B cell (primary cell): ENCODE results near the gene CHKB. TPM values are rescaled to one million over a fixed set of nuclear protein-coding genes. Genes with fewer than 3 reads are reported as not detected.

Experiments
- ATAC-seq: fragments of 200-7000 bp; cut with Tn5 transposase; one replicate; pipeline ENCODE4 v1.10.0; 2021; ENCODE audit warnings: low read depth, mild to moderate bottlenecking, moderate number of reproducible peaks, moderate library complexity
- CTCF ChIA-PET: fragments of 350-600 bp; sonication (Branson Sonifier 250); formaldehyde crosslinking; loops from one replicate; lab custom pipeline; 2021; ENCODE audit warnings: antibody characterized with exemption, inconsistent platforms; lab: Charles Lee
- POLR2A ChIA-PET: fragments of 350-600 bp; sonication (Branson Sonifier 250); formaldehyde crosslinking; loops from one replicate; lab custom pipeline; 2021; ENCODE audit warnings: antibody characterized with exemption; lab: Charles Lee
- DNase-seq: peaks from one replicate; pipeline ENCODE4 v3.0.0; 2013
- H2AFZ ChIP-seq: 2 replicates; pipeline ENCODE4 v1.6.1; 2012; ENCODE audit warnings: mild to moderate bottlenecking, low read depth, low read length; ENCODE audit not compliant: insufficient read depth, poor library complexity, severe bottlenecking
- H3K27ac ChIP-seq, 2 donors: 1 replicate in 1 of 2; 2 replicates in 1 of 2; pipeline ENCODE4 v1.5.1; 2012 to 2013; ENCODE audit warnings: low read length in 2 of 2, mild to moderate bottlenecking in 2 of 2, moderate library complexity in 1 of 2
- H3K27me3 ChIP-seq, 4 experiments: fragments of 200-600 bp in 1 of 4; sonication (generic) in 1 of 4; replicated peaks in 1 of 4; 1 replicate in 2 of 4; 2 replicates in 2 of 4; pipeline versions ENCODE4 v1.6.1 to v1.7.0; 2013 to 2016; ENCODE audit warnings: low read length in 3 of 4, mild to moderate bottlenecking in 2 of 4, mixed read lengths in 1 of 4, moderate library complexity in 1 of 4; ENCODE audit not compliant: insufficient read depth in 4 of 4, control insufficient read depth in 3 of 4; ENCODE audit errors: control extremely low read depth in 1 of 4
- H3K36me3 ChIP-seq, 2 experiments: replicated peaks in 1 of 2; 1 replicate in 1 of 2; 2 replicates in 1 of 2; pipeline versions ENCODE4 v1.6.1 to v1.7.1; 2013; ENCODE audit warnings: low read length in 1 of 2; ENCODE audit not compliant: insufficient read depth in 2 of 2, control insufficient read depth in 1 of 2; ENCODE audit errors: control extremely low read depth in 1 of 2, extremely low read depth in 1 of 2
- H3K4me1 ChIP-seq, 2 donors: fragments of 200-600 bp in 1 of 2; sonication (generic) in 1 of 2; 1 replicate in 1 of 2; 2 replicates in 1 of 2; pipeline versions ENCODE4 v1.5.1 to v1.6.1; 2013 to 2017; ENCODE audit warnings: low read length in 2 of 2; ENCODE audit not compliant: control insufficient read depth in 2 of 2, insufficient read depth in 2 of 2
- H3K4me2 ChIP-seq: replicated peaks from 2 replicates; pipeline ENCODE3; 2012; ENCODE audit warnings: mild to moderate bottlenecking, low read depth, low read length; ENCODE audit not compliant: poor library complexity, severe bottlenecking
- H3K4me3 ChIP-seq, 5 experiments: fragments of 200-600 bp in 1 of 5; sonication (generic) in 1 of 5; 1 replicate in 3 of 5; 2 replicates in 2 of 5; pipeline versions ENCODE4 v1.5.1 to v1.7.0; 2011 to 2016; ENCODE audit warnings: low read length in 4 of 5, mild to moderate bottlenecking in 4 of 5, low read depth in 2 of 5, control low read depth in 1 of 5, moderate library complexity in 1 of 5; ENCODE audit not compliant: insufficient read depth in 1 of 5; ENCODE audit errors: control extremely low read depth in 1 of 5, extremely low read depth in 1 of 5
- H3K79me2 ChIP-seq: fragments of 200-600 bp; sonication (generic); one replicate; pipeline ENCODE4 v1.6.0; 2016; ENCODE audit warnings: low read length; ENCODE audit not compliant: control insufficient read depth, insufficient read depth
- H3K9ac ChIP-seq: fragments of 200-600 bp; sonication (generic); 2 replicates; pipeline ENCODE4 v1.6.1; 2017; ENCODE audit warnings: mild to moderate bottlenecking, low read length, moderate library complexity
- H3K9me3 ChIP-seq, 3 donors: one replicate each; pipeline versions ENCODE4 v1.6.1 to v1.7.1; 2013; ENCODE audit warnings: low read length in 2 of 3; ENCODE audit not compliant: control insufficient read depth in 2 of 3, insufficient read depth in 1 of 3; ENCODE audit errors: control extremely low read depth in 1 of 3
- H4K20me1 ChIP-seq: 2 replicates; pipeline ENCODE4 v1.6.0; 2012; ENCODE audit warnings: mild to moderate bottlenecking, low read length; ENCODE audit not compliant: insufficient read depth, control insufficient read depth, poor library complexity, severe bottlenecking
- H3K27ac Mint-ChIP-seq: one replicate; pipeline ENCODE4 v1.8.0; 2021; ENCODE audit warnings: mixed read lengths
- H3K27me3 Mint-ChIP-seq: one replicate; pipeline ENCODE4 v1.8.0; 2021; ENCODE audit warnings: mixed read lengths
- H3K4me1 Mint-ChIP-seq: one replicate; pipeline ENCODE4 v1.8.0; 2021; ENCODE audit warnings: mixed read lengths
- H3K4me3 Mint-ChIP-seq: one replicate; pipeline ENCODE4 v1.8.0; 2021; ENCODE audit warnings: mixed read lengths
- H3K9me3 Mint-ChIP-seq: one replicate; pipeline ENCODE4 v1.8.0; 2022; ENCODE audit warnings: mixed read lengths; ENCODE audit not compliant: insufficient read depth
- CTCF ChIP-seq: fragments of 200-600 bp; IDR thresholded peaks from one replicate; pipeline ENCODE4 v1.8.0; 2022; ENCODE audit warnings: antibody characterized with exemption, mild to moderate bottlenecking
- EZH2 ChIP-seq: IDR thresholded peaks from 2 replicates; pipeline ENCODE4 v1.6.1; 2012; ENCODE audit warnings: borderline replicate concordance, low read depth, mild to moderate bottlenecking, moderate library complexity, low read length; ENCODE audit not compliant: insufficient read depth, poor library complexity, severe bottlenecking
- WGBS: methylation state at CpG from one replicate; pipeline ENCODE4 v1.1.5; 2013; ENCODE audit warnings: missing lambda C conversion rate; ENCODE audit not compliant: insufficient coverage; 5-methylcytosine and 5-hydroxymethylcytosine counted together
- intact Hi-C: fragments of 100-400 bp; cut with micrococcal nuclease; formaldehyde crosslinking; loops from one replicate; pipeline ENCODE4 v1.10.0; 2022
- polyA plus RNA-seq: library from polyadenylated mRNA; depleted of rRNA; stranded (reverse); fragments of >200 nt; gene quantifications from 2 replicates; pipeline ENCODE4 v1.2.3, GENCODE V29; 2012
- total RNA-seq, 2 donors: library from RNA; stranded (reverse); fragments of 120-200 nt in 1 of 2; gene quantifications; 1 replicate in 1 of 2; 2 replicates in 1 of 2; pipeline versions ENCODE4 v1.2.3 to v1.2.4, GENCODE V29; 2013 to 2022

Gene CHKB
- total and polyA plus RNA-seq, 2 donors (not counting 1 experiment from before 2014, with no cell fraction given) = 238 to 309 TPM

- Mint-ChIP-seq H3K27ac (peak within 1 kb of the TSS; percentile 87), H3K27me3 (no peaks in the 10 kb centered on the region), H3K9me3 (no peaks in the 10 kb centered on the region), H3K4me1 (peaks cover 16% of the 10 kb centered on the region), H3K4me3 (peak within 1 kb of the TSS; percentile 87)
- H3K27me3 ChIP-seq = no peaks in the 10 kb centered on the region
- peak within 1 kb of the TSS; percentile 72 for H3K9ac ChIP-seq
- WGBS = 2% methylated on average over 54 of the region's 61 CpGs
- H3K79me2 ChIP-seq = no peaks in the 10 kb centered on the region
- no peaks in the 10 kb centered on the region for H4K20me1 ChIP-seq
- H3K4me3 ChIP-seq = peak within 1 kb of the TSS; percentile 5 to 83 (median 72)
- TF ChIP-seq EZH2 (no peak), CTCF (peak; percentile 89)
- peak; percentile 97 for DNase-seq
- H3K4me2 ChIP-seq = peak within 1 kb of the TSS; percentile 86
- CTCF ChIA-PET = interaction anchor here (1.0 to 3.1 kb wide), 18 partner anchors 14 to 311 kb away, joined by 3 to 54 read pairs (median 6); partner anchors contain the start of genes CHKB, HDAC10, KLHDC7B and LMF2
- intact Hi-C loops = loop anchor here (1.0 to 2.0 kb wide), 7 partner anchors 14 to 66 kb away; partner anchors contain the start of genes ARSA and CHKB
- H3K27ac ChIP-seq = peak within 1 kb of the TSS in 1 of 2 donors; percentile 37
- H3K9me3 ChIP-seq = no peaks in the 10 kb centered on the region
- H3K4me1 ChIP-seq = peaks cover 5 to 9% of the 10 kb centered on the region in 2 donors
- ATAC-seq = peak; percentile 96
- H3K36me3 ChIP-seq = no peaks in the 10 kb centered on the region
- POLR2A ChIA-PET = interaction anchor here (0.9 to 4.0 kb wide), 9 partner anchors 14 to 58 kb away, joined by 3 to 32 read pairs (median 5); partner anchors contain the start of genes CHKB, SCO2 and TYMP
- H2AFZ ChIP-seq = peak within 1 kb of the TSS; percentile 81
These were observed 19.9 kb downstream of the CHKB start, which contains the start of gene SYCE3 for GRCh38 chr22:50562523-50563412. SYCE3 (minus strand) TSS chr22:50562919; CDS start chr22:50556405, 6,514 bp downstream.
